Suprapubic skin (tissue), 4 donors: Measurements from ENCODE around the gene RERE.
"Not testable (repeated sequence)": the region's sequence is repeated elsewhere in the genome, so short reads cannot be mapped to it uniquely, and the experiment has no call there.

Source experiments
- CTCF ChIP-seq, 2 donors: fragments of 200-600 bp in 1 of 2; fragments of 450-650 bp in 1 of 2; sonication (generic) in 1 of 2; IDR thresholded peaks; one replicate each; pipeline ENCODE4 v1.5.1; 2016 to 2019; ENCODE audit warnings: antibody characterized with exemption in 2 of 2, mild to moderate bottlenecking in 1 of 2, moderate library complexity in 1 of 2
- EP300 ChIP-seq: sonication (generic); formaldehyde crosslinking; IDR thresholded peaks from one replicate; pipeline ENCODE4 v1.6.1; 2017; ENCODE audit warnings: antibody characterized with exemption
- POLR2AphosphoS5 ChIP-seq, 3 donors: sonication (generic); formaldehyde crosslinking; IDR thresholded peaks; one replicate each; pipeline ENCODE4 v1.6.1; 2017; ENCODE audit warnings: antibody characterized with exemption in 3 of 3

DNA sequence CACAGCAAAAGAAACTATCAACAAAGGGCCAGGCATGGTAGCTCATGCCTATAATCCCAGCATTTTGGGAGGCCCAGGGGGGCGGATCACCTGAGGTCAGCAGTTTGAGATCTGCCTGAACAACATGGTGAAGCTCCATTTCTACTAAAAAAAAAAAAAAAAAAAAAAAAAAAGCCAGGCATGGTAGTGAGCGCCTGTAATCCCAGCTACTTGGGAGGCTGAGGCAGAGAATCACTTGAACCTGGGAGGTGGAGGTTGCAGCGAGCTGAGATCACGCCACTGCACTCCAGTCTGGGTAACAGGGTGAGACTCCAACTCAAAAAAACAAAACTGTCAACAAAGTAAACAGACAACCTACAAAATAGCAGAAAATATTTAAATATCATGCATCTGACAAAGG, 122.0 kb downstream of the RERE start:
- TF ChIP-seq POLR2AphosphoS5 (IDR thresholded peaks at IDR 0.05); CTCF (IDR thresholded peaks at IDR 0.05); EP300: not testable (repeated sequence)
